Activated CD8-positive, alpha-beta memory T cell treated with anti-CD3 and anti-CD28 coated beads, Interleukin-2, amount 50 U/mL, for 1 hour (primary cell): Measurements from ENCODE around the gene DDX10.
"Not testable (repeated sequence)": the region's sequence is repeated elsewhere in the genome, so short reads cannot be mapped to it uniquely, and the experiment has no call there.

Experiments
- DNase-seq: peaks from one replicate; pipeline ENCODE4 v3.0.0-alpha.2; 2020; ENCODE audit errors: extremely low read depth

The DDX10 gene

DNA sequence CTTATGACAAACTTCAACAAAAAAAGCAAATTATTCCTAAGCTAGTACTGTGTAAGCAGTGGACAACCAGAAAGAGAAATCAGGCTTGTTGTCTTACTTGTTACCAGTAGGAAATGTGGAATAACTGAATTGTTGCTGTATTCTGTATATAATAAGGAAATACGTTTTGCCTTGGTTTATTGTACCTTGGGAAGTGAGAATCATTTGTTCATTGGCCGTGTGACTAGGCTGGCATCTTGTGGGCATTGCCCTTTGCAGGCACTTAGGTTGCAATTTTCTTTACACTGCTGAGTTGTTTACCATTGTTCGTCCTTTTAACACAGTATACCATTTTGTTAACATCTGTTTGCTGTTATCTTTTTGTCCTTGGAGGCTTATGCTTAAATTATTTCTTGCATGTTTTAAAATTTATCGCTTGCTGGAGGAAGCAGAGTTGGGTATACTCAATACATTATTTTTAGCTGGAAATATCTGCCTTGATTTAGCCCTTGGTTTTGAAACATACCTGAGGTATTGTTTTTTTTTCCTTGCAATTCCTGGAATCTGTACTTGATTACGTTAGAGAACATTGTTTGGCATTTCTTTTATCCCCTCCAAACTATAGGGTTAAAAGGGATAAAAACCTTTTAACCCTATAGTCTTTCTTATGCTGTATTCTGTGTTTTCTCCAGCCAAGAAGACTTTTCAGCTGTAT is 109.3 kb downstream of the DDX10 start:
- DNase-seq = no peak

DNA sequence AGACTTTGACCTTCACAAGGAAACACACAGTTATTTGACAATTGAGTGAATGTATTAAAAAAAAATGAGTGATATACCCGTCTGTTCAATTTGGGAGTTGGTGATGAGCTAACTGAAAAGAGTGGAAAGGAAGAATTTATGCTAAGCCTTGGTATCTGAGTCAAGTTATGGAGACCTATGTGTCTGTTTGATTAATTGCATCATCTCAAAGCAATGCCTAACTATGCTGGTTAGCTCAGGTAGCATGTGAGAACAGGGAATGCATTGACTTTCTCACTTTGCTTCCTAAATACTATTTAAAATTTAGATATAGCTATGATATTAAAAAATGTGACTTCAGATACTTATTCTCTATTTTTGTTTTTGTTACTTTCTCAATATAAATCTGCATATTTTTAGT is 110.5 kb downstream of the DDX10 start:
- DNase-seq = no peak

DNA sequence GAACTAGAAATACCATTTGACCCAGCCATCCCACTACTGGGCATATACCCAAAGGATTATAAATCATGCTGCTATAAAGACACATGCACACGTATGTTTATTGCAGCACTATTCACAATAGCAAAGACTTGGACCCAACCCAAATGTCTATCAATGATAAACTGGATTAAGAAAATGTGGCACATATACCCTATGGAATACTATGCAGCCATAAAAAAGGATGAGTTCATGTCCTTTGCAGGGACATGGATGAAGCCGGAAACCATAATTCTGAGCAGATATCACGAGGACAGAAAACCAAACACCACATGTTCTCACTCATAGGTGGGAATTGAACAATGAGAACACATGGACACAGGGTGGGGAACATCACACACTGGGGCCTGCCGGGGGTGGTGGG is 114.3 kb downstream of the DDX10 start:
- not testable (repeated sequence) for DNase-seq

DNA sequence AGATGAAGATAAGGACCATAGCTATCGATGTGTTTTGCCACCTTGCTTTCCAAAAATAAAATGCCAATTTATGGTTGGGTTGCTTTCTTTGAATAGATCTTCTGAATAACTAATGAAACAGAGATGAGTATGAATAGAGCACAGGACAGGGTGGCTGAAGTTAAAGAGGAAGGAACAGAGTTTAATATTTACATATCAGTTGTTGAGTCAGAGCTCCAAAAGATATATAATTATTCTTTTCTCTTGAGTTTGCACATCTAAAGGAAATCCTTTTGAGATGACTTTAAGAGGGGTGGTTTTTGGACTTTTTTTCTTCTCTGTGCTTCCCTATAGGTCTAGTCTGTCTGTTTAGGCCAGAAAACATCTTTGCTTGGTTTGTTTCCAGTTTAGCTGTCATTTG is 115.2 kb downstream of the DDX10 start:
- DNase-seq = no peak

DNA sequence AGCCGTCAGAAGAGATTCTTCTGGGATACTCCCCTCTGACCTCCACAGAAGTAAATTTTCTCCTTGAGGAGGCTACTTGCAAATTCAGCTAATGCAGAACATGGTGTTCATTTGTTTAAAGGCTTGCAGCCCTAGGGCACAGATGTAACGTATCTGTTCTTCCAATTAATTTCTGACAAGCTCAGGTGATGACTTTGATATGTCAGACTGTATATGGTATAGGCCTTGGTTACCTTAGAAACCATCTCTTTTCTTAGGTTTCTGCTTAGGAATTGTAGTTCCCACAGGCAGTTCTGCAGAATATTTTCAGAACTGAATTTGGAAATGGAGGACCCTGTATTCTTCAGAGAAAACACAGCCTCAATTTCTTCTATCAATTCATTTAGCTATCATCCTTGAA is 117.1 kb downstream of the DDX10 start:
- DNase-seq = no peak

DNA sequence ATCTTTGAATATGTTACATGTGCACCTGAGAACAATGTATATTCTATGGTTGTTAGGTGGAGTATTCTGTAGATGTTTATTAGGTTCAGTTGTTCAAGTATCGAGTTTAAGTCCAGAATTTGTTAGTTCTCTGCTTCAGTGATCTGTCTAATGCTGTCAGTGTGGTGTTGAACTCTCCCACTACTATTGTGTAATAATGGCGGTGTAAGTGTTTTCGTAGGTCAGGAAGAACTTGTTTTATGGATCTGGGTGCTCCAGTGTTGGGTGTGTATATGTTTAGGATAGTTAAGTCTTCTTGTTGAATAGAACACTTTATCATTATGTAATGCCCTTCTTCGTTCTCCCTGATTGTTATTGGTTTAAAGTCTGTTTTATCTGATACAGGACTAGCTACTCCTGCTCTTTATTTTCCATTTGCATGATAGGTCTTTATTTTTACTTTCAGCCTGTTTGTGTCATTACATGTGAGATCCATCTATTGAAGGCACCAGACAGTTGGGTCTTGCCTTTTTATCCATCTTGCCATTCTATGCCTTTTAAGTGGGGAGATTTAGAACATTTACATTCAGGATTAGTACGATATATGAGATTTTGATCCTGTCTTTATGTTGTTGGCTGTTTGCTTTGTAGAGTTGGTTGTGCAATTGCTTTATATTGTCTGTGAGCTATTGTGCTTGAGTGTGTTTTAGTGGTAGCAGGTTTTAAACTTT is 121.6 kb downstream of the DDX10 start:
- no peak for DNase-seq

DNA sequence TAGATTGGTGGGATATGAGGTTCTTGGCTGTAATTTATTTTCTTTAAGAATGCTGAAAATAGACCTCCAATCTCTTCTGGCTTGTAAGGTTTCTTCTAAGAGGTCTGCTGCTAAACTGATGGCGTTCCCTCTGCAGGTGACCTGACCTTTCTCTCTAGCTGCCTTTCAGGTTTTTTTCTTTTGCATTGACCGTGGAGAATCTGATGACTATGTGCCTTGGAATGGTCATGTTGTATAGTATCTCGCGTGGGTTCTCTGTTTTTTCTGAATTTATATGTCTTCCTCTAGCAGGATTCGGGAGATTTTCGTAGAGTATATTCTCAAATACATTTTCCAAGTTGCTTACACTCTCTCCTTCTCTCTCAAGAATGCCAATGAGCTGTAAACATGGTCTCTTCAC is 122.2 kb downstream of the DDX10 start:
- no peak for DNase-seq

DNA sequence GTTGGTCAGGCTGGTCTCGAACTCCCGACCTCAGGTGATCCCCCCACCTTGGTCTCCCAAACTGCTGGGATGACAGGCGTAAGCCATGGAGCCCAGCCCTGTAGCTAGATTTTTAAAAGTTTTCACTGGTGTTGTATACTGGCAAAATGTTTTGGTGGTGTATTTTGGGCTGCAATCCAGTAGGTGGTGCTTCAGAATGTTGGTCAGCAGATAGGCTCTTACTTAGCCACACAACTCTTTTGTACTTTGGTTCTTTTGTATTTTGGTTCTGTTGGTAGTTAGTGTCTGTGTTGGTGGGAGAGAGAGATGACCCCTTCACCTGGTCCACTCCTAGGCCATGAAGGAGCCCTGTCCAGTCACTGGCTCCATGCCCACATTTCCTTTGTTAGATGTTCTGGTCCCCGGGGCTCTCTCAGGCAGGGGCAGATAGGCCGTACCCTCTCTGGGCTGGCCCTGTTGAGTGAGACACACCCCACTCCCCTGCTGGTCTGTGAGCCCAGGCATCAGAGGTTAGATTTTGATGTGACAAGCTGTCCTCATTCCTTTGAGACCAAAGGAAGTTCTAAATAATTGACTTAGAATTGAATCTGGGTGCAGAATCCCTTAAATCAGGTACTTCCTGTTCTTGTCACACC is 123.8 kb downstream of the DDX10 start:
- no peak for DNase-seq

DNA sequence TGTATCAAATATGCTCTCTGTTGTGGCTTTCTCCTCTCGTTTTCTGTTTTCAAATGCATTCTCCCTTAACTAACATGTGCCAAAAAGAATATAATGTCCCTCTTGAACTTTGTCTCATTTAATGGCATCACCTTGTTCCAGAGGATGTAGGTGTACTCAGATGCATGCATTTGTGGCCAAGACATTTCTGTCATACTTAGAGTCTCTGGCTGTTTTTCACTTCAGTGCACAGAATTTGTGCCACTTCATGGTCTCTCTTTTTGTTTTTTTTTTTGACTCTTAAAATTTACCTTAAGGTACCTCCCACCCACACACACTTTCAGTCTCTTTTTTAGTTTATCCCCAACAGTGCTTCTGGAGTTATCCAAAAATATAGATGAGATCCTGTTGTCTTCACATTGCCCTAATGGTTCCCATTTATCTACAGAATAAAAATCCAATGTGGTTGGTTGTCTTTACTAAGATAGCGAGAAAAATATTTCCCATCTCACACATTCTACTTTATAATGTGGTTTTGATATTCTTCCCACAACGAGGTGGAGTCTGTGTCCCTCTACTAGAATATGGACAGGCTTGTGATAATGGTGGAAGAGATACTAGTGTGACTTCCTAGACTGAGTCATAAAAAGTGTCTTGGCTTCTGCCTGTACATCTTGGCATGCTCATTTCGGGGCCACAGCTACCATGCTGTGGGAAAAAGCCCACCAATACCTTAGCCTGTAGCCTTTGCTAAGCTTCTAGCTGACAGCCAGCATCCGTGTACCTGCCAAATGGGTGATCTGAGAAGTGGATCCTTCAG is 125.8 kb downstream of the DDX10 start:
- DNase-seq = no peak

DNA sequence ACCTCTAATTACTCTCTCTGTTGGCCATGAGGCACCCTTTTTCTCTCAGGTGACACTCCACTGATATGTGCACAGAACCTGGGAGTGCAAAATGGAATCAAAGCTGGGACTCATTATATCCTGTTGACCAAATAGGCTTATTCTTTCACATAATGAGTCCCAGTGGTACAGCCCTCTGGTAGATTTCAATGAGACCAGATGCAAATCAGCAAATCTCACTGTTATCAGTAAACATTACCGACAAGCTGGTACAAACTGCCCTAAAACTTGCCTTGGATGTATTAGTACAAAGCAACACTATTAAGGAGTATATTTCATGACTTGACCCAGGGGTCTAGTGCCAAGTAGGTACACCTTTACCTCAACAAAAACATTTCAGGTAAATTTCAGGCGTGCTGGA is 128.3 kb downstream of the DDX10 start:
- DNase-seq = no peak

DNA sequence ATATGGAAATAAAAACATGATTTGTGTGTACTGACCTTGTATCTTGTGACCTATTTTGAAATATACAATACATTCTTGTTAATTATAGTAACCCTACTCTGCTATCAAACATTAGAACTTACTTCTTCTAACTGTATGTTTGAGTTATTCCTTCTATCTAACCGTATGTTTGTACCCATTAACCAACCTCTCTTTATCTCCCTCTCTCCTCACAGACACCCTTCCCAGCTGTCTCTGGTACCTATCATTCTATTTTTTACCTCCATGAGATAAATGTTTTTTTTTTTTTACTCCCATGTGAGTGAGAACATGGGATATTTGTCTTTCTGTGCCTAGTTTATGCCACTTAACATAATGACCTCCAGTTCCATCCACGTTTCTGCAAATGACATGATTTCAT is 128.7 kb downstream of the DDX10 start:
- no peak for DNase-seq

DNA sequence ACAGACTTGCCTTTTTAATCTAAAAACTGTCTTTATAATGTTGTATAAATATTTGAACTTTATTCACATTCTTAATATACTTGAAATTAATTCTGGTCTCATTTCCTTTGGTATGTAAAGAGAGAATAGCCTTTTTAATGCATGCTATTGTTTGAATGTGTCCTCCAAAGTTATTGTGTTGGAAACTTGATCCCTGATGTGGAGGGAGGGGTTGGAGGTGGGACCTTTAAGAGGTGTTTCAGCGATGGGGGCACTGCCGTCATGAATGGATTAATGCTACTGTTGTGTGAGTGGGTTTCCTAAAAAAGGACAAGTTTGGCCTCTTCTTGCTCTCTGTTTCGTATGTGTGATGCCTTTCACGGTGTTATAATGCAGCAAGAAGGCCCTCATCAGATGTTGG is 131.7 kb downstream of the DDX10 start:
- no peak for DNase-seq

DNA sequence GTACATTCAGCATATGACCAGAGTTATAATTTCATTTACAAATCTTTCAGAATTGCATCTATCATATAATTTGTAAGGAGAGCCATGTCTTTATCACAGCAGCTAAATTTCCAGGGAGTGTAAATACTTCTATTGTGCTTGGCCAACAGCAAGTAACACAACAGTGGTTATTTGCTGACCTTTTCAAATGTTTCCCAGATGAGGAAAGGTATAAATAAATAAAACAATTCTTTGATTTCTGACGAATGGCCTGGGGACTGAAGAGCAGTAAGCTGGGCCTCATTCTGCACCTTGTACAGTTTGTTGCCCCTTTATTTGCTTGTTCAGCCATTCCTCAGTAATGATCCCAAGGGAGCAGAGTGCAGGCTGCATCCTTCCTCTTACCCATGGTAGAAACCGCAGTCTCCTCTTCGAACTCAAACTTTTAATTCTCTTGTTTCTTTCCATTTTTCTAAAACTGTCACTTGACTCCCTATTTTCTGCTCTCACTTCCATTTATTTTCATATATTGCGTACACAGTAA is 132.8 kb downstream of the DDX10 start:
- DNase-seq = no peak

DNA sequence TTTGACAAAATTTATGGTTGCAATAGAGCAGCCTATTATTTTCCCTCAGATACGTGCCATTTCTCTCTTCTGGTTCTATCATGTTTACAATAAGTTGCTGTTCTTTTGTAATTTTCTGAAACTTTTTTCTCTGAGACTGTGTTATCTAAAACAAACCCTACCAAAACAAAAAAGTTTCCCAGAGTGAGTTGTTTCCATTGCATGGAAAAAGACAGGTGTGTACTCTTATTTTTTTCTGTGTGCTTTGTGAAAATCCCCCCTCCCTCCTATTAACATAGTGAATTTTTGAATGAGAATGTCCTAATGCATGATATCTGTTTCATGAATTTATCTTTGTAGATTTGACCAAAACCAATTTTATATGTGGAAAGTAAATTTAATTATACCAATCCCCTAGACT is 137.6 kb downstream of the DDX10 start:
- no peak for DNase-seq

DNA sequence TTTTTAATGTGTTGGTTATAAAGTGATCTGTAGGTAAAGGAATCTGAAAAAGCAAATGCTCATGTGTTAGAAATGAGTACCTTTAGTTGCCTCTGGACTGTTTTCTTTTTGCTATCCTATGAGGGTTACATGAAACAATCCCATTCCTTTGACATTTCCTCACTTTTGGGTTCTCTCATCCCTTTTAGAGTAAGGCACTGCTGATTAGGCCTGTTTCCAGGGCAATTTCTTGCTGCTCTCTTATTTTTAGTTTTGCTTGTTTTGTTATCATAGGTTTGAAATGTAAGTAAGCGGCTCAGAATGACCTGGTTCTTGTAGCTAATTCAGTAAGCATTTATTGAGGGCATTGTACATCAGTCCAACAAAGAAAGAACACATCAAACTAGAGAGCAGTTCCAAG is 138.9 kb downstream of the DDX10 start:
- no peak for DNase-seq

DNA sequence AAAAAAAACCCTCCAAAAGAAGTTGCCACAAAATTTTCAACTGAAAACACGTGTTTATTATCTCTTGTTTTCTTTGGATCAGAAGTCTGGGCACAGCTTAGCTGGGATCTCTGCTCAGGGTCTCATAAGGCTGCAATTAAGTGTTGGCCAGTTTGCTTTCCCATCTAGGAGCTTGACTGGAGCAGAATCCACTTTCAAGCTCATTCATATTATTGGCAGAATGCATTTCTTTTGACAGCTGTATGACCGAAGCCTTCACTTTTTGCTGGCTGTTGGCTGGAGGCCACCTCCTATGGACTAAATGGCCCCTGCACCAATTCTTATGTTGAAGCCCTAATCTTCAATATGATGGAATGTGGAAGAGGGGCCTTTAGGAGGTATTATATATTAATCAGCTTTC is 139.6 kb downstream of the DDX10 start:
- DNase-seq = no peak

DNA sequence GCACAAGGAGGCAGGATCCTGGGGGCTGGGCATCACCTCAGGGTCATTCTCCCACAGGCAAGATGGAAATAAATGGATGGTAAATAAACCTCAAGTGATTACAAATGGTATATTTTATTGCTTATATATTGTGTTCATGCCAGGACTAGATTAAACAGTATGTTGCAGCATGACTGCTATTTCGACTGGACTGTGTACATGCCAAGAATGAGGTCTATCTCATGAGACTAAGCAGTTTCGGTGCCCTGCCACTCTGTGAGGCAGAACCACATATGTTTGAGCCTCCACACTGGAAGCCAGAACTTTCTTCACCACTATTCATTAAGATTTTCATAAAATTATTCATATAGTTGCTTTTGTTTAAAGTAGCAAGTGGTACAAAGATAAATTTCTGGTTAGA is 140.2 kb downstream of the DDX10 start:
- DNase-seq = no peak

DNA sequence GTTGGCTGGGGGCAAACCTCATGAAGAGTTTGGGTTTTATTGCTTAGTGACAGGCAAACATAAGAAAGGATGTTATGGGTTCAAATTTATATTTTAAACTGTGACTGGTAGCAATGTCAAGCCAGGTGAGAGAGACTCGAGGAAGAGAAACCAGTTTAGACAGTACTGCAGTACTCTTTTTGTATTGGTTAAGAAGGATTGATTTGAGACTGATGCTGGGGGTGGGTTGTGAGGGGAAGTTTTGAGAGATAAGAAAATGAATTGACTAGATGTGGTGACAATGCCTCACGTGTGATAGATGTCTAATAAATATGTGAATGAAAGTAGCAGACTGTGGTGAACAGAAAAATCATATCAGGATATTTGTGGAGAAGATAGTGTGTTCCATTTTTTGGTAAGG is 142.4 kb downstream of the DDX10 start:
- DNase-seq = no peak

DNA sequence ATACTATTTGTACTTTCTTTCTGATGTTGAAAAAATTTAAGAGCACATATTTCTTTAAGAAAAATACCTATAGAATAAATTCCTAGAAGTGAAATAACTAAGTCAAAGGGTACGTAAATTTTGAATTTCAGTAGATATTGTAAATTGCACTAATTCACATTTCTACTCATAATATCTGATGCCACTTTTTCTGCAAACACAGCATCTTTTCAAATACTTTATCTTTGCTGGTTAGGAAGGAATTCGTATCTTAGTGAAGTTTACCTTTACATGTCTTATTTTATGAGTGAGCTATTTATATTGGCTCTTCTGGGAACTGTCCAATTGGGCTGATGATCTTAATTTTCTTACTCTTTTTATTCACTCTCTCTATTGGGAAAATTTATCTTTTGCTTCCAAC is 148.2 kb downstream of the DDX10 start:
- no peak for DNase-seq

DNA sequence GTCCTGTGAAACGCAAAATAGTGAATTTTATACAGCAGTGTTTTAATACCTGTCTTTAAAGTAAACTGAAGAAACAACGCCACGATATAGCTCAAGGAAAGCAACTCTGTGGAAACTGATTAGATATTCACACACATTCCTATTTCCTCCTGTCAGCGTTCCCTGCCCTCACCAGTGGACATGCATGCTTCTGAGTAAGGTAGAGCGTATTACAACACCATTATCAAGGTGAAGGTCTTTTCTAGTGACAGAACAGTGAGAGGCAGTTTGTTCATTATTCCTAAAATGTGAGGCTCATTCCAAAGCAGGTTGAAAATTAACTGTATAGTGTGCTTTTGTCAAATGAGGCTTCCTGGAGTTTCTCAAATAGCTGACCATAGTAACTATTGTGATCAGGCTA is 153.1 kb downstream of the DDX10 start:
- DNase-seq = no peak

DNA sequence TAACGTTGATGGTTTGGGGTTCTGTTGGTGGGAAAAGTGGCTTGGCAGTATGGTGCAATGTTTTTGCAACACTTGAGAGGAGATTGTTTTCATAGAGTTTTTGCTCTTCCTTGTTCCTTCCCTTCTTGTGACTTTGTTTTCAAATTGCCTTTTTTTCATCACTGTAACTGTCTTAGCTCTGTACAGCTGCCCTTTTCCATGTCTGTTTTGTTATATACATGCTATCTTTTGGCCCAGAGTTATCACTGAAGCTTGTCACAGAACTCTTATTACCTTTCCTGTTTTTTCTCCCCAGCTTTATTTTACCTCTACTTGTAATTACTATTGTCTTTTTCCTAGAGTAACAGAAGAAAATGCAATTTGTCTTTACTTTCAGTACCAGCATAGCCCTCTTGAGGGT is 154.1 kb downstream of the DDX10 start:
- no peak for DNase-seq

DNA sequence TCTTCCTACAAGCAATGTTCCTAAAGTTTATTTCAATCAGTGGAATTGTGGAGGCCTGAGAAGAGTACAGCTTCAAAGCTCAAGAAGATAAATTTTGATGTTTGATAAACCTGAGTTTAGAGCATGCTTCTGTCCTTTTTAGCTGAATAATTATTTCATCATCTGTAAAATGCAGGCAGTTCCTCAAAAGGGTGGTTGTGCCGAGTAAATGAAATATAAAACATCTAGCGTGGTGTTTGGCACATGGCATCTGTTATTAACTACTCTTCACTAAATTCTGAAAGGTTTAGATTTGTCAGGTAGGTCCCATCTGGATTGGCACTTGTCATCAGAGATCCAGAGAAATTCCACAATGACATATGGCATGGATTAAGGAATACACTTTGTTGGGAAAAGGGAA is 155.1 kb downstream of the DDX10 start:
- no peak for DNase-seq
